WTC11 (cell line): ENCODE measurements around the gene THOC5.

Source experiments
- CREB1 ChIP-seq: sonication (generic); formaldehyde crosslinking; IDR thresholded peaks from 2 replicates; pipeline ENCODE4 v1.8.0; 2023; ENCODE audit warnings: mild to moderate bottlenecking, missing genetic modification reagents
- TF ChIP-seq, protein P1 (sequence below): sonication (generic); formaldehyde crosslinking; IDR thresholded peaks from 2 replicates; pipeline ENCODE4 v1.8.0; 2022; ENCODE audit warnings: mild to moderate bottlenecking, missing genetic modification reagents
- TF ChIP-seq, protein P2 (sequence below): fragments of 250-450 bp; sonication (Bioruptor Pico); IDR thresholded peaks from 2 replicates; pipeline ENCODE4 v1.9.0; 2021; ENCODE audit warnings: mild to moderate bottlenecking

DNA sequence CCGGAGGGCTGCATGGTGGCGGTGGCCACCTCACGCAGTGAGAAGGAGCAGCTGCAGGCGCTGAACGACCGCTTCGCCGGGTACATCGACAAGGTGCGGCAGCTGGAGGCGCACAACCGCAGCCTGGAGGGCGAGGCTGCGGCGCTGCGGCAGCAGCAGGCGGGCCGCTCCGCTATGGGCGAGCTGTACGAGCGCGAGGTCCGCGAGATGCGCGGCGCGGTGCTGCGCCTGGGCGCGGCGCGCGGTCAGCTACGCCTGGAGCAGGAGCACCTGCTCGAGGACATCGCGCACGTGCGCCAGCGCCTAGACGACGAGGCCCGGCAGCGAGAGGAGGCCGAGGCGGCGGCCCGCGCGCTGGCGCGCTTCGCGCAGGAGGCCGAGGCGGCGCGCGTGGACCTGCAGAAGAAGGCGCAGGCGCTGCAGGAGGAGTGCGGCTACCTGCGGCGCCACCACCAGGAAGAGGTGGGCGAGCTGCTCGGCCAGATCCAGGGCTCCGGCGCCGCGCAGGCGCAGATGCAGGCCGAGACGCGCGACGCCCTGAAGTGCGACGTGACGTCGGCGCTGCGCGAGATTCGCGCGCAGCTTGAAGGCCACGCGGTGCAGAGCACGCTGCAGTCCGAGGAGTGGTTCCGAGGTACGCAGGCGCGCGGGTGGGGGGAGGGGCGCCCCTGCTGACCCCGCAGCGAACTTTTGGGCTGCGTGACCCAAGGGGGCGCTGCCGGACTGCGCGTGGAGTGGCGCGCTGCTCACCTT lies 72.9 kb downstream of the THOC5 start:
- TF ChIP-seq, protein P1, sequence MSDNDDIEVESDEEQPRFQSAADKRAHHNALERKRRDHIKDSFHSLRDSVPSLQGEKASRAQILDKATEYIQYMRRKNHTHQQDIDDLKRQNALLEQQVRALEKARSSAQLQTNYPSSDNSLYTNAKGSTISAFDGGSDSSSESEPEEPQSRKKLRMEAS (CRISPR knock-in tag), result peak; percentile 96
- no peak; the same call in 1 of the 2 replicates for TF ChIP-seq CREB1 (CRISPR knock-in tag)
- TF ChIP-seq, protein P2, sequence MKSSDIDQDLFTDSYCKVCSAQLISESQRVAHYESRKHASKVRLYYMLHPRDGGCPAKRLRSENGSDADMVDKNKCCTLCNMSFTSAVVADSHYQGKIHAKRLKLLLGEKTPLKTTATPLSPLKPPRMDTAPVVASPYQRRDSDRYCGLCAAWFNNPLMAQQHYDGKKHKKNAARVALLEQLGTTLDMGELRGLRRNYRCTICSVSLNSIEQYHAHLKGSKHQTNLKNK (CRISPR knock-in tag), result no peak
